Measurements from ENCODE around the gene LRRK1.
A peak's percentile ranks its signal among the peaks of the same experiment; 100 is the strongest.

Gene LRRK1

DNA sequence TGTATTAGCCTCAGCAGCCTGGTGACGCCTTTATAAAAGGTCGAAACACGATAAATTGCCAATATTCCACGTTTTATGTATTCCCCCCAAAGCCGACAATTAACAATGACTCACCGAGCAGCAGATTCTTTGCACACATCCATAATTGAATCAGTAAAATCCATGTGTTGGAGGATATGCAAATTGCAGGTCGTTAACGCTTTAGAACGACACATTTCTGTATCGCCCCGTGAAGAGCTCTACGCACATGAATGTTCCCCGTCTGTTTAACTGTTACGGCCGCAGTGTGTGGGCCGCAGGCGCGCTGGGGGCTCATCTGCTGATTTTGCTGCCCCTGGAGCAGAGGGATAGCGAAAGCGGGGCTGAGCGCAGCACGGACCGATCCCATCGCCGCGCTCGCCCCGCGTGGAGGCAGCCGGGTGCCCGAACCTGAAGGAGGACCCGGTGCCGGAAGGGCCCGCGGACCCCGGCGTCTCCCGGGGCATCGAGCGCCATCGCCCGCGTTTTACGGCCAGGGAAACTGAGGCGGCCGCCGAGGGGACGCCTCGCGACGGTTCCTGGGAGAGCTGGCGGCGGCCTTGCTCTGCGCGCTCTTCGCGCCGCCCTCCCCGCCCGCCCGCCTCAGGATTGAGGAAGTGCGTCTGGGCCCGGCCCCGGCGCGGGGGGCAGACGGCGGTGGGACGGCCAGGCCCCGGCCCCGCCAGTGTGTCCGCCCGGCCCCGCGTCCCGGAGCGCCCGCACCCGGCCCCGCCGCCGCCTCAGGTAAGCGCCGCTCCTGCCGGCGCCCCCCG lies at the start of gene LRRK1:
LRRK1 (plus strand) TSS at position 668 of the 791 bp plus-strand sequence. CDS start 5,276 bp downstream, outside the sequence.
- H3K4me3 ChIP-seq (ENCODE audit: low read depth, low read length) = peak within 1 kb of the TSS; percentile 69
- TF ChIP-seq, protein P1, sequence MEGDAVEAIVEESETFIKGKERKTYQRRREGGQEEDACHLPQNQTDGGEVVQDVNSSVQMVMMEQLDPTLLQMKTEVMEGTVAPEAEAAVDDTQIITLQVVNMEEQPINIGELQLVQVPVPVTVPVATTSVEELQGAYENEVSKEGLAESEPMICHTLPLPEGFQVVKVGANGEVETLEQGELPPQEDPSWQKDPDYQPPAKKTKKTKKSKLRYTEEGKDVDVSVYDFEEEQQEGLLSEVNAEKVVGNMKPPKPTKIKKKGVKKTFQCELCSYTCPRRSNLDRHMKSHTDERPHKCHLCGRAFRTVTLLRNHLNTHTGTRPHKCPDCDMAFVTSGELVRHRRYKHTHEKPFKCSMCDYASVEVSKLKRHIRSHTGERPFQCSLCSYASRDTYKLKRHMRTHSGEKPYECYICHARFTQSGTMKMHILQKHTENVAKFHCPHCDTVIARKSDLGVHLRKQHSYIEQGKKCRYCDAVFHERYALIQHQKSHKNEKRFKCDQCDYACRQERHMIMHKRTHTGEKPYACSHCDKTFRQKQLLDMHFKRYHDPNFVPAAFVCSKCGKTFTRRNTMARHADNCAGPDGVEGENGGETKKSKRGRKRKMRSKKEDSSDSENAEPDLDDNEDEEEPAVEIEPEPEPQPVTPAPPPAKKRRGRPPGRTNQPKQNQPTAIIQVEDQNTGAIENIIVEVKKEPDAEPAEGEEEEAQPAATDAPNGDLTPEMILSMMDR (IDR thresholded peaks at IDR 0.05; ENCODE audit: insufficient read depth, low read length, missing control alignments) = no peak
- DNase-seq (ENCODE audit: low read depth, low spot score) = no peak
- POLR2A ChIA-PET = interaction anchor here (1.1 to 2.6 kb wide), 3 partner anchors 82 to 282 kb away, joined by 3 to 16 read pairs (median 5); no protein-coding TSS in a partner anchor
- CTCF ChIA-PET = interaction anchor here (0.7 to 17.0 kb wide), 50 partner anchors 10 to 349 kb away, joined by 3 to 757 read pairs (median 6); partner anchors contain the start of gene ALDH1A3

- CTCF ChIA-PET = interaction anchor here (0.5 to 5.0 kb wide), 51 partner anchors 9 to 1599 kb away, joined by 3 to 50 read pairs (median 6); partner anchors contain the start of gene LRRK1
- TF ChIP-seq, protein P1 (IDR thresholded peaks at IDR 0.05; ENCODE audit: insufficient read depth, low read length, missing control alignments) = peak; percentile 78
- DNase-seq (ENCODE audit: low read depth, low spot score) = peak; percentile 73
- POLR2A ChIA-PET = no interaction called here
- H3K4me3 ChIP-seq (ENCODE audit: low read depth, low read length) = no peak overlapping the region
Measured at GRCh38 chr15:100873029-100873677, 46.0 kb upstream of the LRRK1 start.

DNA sequence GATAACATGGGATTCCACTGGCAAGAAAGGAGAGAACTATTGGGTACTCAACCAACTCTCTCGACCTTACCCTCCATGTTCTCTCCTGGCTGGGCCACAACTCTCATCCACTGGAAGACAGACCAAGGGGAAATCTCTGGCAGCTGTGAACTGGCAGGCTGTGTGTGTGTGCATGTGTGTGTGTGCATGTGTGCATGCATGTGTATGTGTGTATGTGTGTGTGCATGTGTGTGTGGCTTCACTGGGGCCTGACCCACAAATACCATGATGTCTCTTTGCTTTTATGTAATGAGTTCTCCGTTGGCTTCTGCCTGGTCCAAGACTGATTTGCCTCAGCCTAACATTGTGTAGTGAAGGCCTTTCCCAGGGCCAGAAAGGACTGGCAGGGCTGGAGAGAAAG lies 43.7 kb upstream of the LRRK1 start:
- TF ChIP-seq, protein P1 (IDR thresholded peaks at IDR 0.05; ENCODE audit: insufficient read depth, low read length, missing control alignments) = no peak
- ChIA-PET CTCF (interaction anchor here (0.9 to 3.2 kb wide), 18 partner anchors 10 to 254 kb away, joined by 3 to 21 read pairs (median 4); no protein-coding TSS in a partner anchor), POLR2A (no interaction called here)
- DNase-seq (ENCODE audit: low read depth, low spot score) = no peak
- H3K4me3 ChIP-seq (ENCODE audit: low read depth, low read length) = no peak overlapping the region

DNA sequence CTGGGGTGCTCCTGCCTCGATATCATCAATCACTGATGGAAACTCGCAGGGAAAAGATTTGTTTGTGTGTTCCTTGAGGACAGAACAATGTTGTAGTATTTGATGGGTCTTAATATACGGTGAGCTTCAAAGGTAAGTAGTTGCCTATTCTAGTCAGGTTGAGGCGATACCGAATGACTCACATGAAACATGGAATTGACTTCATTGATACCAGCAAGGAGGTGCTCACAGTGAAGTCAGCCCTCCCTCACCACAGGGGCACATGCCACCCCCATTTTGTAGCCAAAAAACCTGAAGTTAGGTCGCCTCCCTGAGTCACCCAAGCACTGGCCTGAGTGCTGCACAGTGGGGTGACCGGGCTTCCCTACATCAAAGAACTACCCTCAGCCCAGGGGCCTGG lies 43.2 kb upstream of the LRRK1 start:
- no peak overlapping the region for H3K4me3 ChIP-seq (ENCODE audit: low read depth, low read length)
- TF ChIP-seq, protein P1 (IDR thresholded peaks at IDR 0.05; ENCODE audit: insufficient read depth, low read length, missing control alignments) = no peak
- POLR2A ChIA-PET = no interaction called here
- DNase-seq (ENCODE audit: low read depth, low spot score) = no peak
- CTCF ChIA-PET = interaction anchor here (0.7 to 3.2 kb wide), 17 partner anchors 8 to 254 kb away, joined by 3 to 21 read pairs (median 4); no protein-coding TSS in a partner anchor

DNA sequence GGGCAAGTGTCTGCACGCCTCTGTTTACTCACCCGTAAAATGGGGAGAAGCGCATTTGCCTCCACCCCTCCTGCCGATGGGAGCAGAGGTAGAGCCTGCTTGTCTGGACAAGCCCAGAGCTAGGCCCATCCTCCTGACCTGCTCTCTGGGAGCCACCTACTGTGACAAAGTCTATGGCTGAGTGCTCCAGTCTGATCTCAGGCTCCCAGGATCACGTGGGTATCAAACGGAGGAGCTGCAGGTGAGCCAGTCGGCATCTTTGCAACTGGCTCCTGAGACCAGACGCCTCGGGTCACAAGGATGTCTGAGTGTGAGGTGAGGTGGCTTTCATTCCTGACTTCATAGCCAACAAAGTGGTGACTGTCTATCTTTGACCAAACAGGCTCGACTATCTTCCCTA lies 41.6 kb upstream of the LRRK1 start:
- TF ChIP-seq, protein P1 (IDR thresholded peaks at IDR 0.05; ENCODE audit: insufficient read depth, low read length, missing control alignments) = no peak
- ChIA-PET CTCF (interaction anchor here (0.7 to 2.4 kb wide), 13 partner anchors 9 to 252 kb away, joined by 3 to 10 read pairs (median 3); no protein-coding TSS in a partner anchor), POLR2A (no interaction called here)
- no peak for DNase-seq (ENCODE audit: low read depth, low spot score)
- H3K4me3 ChIP-seq (ENCODE audit: low read depth, low read length) = no peak overlapping the region

GRCh38 chr15:100878130-100878529 lies 41.0 kb upstream of the LRRK1 start:
- CTCF ChIA-PET = interaction anchor here (0.7 to 2.8 kb wide), 16 partner anchors 8 to 253 kb away, joined by 3 to 10 read pairs (median 4); partner anchors contain the start of gene LRRK1
- DNase-seq (ENCODE audit: low read depth, low spot score) = no peak
- H3K4me3 ChIP-seq (ENCODE audit: low read depth, low read length) = no peak overlapping the region
- TF ChIP-seq, protein P1 (IDR thresholded peaks at IDR 0.05; ENCODE audit: insufficient read depth, low read length, missing control alignments) = no peak
- POLR2A ChIA-PET = no interaction called here

Measured in AG04449 (cell line).